Measurements from ENCODE around the gene ARMH4. TPM values are rescaled to one million over a fixed set of nuclear protein-coding genes. Genes with fewer than 3 reads are reported as not detected.

Gene ARMH4
- total and polyA plus RNA-seq, 4 donors: 0.38 to 3.2 (median 0.54) TPM

DNA sequence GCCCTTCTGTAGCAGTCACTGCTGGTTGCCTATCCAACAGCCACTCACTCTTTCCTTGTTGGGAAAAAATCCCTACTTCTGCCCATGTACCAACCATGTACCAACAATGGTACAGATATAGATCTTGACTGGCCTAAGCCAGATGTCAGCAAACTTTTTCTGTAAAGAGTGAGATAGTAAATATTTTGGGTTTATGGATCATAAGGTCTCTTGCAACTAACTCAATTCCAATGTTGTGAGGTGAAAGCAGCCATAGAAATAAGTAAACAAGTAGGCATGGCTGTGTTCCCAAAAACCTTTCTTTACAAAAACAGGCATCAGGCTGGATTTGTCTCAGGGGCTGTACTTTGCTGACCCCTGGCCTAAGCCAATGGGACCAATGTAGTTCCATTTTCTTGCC is 73.5 kb downstream of the ARMH4 start:
- Histone ChIP-seq H3K4me3 (ENCODE audit: low read depth in 1 of 3, low read length in 3 of 3) (no peak overlapping the region), H3K4me1 (ENCODE audit: control insufficient read depth in 4 of 4, insufficient read depth in 4 of 4, low read length in 3 of 4) (no peaks in the 10 kb centered on the region), H3K27ac (ENCODE audit: low read depth in 1 of 2, low read length in 2 of 2) (no peak overlapping the region), H3K9ac (ENCODE audit: low read depth in 1 of 2, low read length in 2 of 2) (no peak overlapping the region), H3K36me3 (ENCODE audit: control insufficient read depth in 4 of 4, insufficient read depth in 3 of 4, low read depth in 1 of 4, low read length in 3 of 4) (no peaks in the 10 kb centered on the region), H3K27me3 (ENCODE audit: control insufficient read depth in 4 of 4, insufficient read depth in 4 of 4, low read length in 3 of 4) (no peaks in the 10 kb centered on the region), H3K9me3 (ENCODE audit: control insufficient read depth in 4 of 4, low read length in 3 of 4) (no peaks in the 10 kb centered on the region)
- TF ChIP-seq YY1 (IDR thresholded peaks at IDR 0.05) (no peak), NR2F2 (IDR thresholded peaks at IDR 0.05) (no peak), HNF4A (conservative IDR thresholded peaks at IDR 0.05) (no peak), SP1 (IDR thresholded peaks at IDR 0.05) (no peak), TAF1 (conservative IDR thresholded peaks at IDR 0.05) (no peak), RXRA (IDR thresholded peaks at IDR 0.05) (no peak), FOXA2 (IDR thresholded peaks at IDR 0.05) (no peak)
- TF ChIP-seq, protein P1, sequence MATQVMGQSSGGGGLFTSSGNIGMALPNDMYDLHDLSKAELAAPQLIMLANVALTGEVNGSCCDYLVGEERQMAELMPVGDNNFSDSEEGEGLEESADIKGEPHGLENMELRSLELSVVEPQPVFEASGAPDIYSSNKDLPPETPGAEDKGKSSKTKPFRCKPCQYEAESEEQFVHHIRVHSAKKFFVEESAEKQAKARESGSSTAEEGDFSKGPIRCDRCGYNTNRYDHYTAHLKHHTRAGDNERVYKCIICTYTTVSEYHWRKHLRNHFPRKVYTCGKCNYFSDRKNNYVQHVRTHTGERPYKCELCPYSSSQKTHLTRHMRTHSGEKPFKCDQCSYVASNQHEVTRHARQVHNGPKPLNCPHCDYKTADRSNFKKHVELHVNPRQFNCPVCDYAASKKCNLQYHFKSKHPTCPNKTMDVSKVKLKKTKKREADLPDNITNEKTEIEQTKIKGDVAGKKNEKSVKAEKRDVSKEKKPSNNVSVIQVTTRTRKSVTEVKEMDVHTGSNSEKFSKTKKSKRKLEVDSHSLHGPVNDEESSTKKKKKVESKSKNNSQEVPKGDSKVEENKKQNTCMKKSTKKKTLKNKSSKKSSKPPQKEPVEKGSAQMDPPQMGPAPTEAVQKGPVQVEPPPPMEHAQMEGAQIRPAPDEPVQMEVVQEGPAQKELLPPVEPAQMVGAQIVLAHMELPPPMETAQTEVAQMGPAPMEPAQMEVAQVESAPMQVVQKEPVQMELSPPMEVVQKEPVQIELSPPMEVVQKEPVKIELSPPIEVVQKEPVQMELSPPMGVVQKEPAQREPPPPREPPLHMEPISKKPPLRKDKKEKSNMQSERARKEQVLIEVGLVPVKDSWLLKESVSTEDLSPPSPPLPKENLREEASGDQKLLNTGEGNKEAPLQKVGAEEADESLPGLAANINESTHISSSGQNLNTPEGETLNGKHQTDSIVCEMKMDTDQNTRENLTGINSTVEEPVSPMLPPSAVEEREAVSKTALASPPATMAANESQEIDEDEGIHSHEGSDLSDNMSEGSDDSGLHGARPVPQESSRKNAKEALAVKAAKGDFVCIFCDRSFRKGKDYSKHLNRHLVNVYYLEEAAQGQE (IDR thresholded peaks at IDR 0.05): no peak
- no peak for DNase-seq (ENCODE audit: low spot score)

DNA sequence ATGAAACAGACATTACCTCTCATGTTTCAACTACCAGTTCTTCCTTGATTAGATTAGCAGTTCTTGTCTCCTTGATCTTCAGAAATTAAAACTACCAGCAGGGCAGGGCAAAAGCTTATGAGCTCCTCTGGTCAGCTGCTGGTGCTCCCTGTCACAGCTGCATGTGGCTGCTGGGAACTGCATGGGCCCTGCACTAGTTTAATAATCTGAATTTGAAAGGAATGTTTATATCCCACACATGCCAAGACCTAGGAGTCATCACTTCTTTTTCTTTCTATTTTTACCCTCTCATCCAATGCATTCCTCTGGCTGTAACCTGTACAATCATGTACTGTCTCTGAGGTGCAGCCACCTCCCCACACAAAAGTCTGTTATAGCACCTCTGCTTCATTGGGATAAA is 73.9 kb downstream of the ARMH4 start:
- no peak for DNase-seq (ENCODE audit: low spot score)

More for the DNA sequence above, 73.9 kb downstream of the ARMH4 start:
- no peak overlapping the region for H3K9ac ChIP-seq (ENCODE audit: low read depth in 1 of 2, low read length in 2 of 2)
- H3K36me3 ChIP-seq (ENCODE audit: control insufficient read depth in 4 of 4, insufficient read depth in 3 of 4, low read depth in 1 of 4, low read length in 3 of 4): no peaks in the 10 kb centered on the region
- no peaks in the 10 kb centered on the region for H3K9me3 ChIP-seq (ENCODE audit: control insufficient read depth in 4 of 4, low read length in 3 of 4)
- H3K27ac ChIP-seq (ENCODE audit: low read depth in 1 of 2, low read length in 2 of 2): no peak overlapping the region
- H3K4me3 ChIP-seq (ENCODE audit: low read depth in 1 of 3, low read length in 3 of 3): no peak overlapping the region
- H3K27me3 ChIP-seq (ENCODE audit: control insufficient read depth in 4 of 4, insufficient read depth in 4 of 4, low read length in 3 of 4): no peaks in the 10 kb centered on the region
- TF ChIP-seq NR2F2 (IDR thresholded peaks at IDR 0.05) (no peak), SP1 (IDR thresholded peaks at IDR 0.05) (no peak), RXRA (IDR thresholded peaks at IDR 0.05) (no peak), RAD21 (IDR thresholded peaks at IDR 0.05) (no peak), FOXA2 (IDR thresholded peaks at IDR 0.05) (no peak), HNF4G (IDR thresholded peaks at IDR 0.05) (no peak), HNF4A (conservative IDR thresholded peaks at IDR 0.05) (no peak), TAF1 (conservative IDR thresholded peaks at IDR 0.05) (no peak), JUND (IDR thresholded peaks at IDR 0.05) (no peak), FOXA1 (IDR thresholded peaks at IDR 0.05) (no peak), EGR1 (IDR thresholded peaks at IDR 0.05; ENCODE audit: low read depth in 2 of 2) (no peak), GABPA (IDR thresholded peaks at IDR 0.05 in 1 of 2, conservative IDR thresholded peaks at IDR 0.05 in 1 of 2) (no peak), YY1 (IDR thresholded peaks at IDR 0.05) (no peak)
- TF ChIP-seq, protein P2, sequence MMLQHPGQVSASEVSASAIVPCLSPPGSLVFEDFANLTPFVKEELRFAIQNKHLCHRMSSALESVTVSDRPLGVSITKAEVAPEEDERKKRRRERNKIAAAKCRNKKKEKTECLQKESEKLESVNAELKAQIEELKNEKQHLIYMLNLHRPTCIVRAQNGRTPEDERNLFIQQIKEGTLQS (IDR thresholded peaks at IDR 0.05): no peak
- TF ChIP-seq, protein P3, sequence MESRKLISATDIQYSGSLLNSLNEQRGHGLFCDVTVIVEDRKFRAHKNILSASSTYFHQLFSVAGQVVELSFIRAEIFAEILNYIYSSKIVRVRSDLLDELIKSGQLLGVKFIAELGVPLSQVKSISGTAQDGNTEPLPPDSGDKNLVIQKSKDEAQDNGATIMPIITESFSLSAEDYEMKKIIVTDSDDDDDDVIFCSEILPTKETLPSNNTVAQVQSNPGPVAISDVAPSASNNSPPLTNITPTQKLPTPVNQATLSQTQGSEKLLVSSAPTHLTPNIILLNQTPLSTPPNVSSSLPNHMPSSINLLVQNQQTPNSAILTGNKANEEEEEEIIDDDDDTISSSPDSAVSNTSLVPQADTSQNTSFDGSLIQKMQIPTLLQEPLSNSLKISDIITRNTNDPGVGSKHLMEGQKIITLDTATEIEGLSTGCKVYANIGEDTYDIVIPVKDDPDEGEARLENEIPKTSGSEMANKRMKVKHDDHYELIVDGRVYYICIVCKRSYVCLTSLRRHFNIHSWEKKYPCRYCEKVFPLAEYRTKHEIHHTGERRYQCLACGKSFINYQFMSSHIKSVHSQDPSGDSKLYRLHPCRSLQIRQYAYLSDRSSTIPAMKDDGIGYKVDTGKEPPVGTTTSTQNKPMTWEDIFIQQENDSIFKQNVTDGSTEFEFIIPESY (IDR thresholded peaks at IDR 0.05): no peak
- TF ChIP-seq, protein P4, sequence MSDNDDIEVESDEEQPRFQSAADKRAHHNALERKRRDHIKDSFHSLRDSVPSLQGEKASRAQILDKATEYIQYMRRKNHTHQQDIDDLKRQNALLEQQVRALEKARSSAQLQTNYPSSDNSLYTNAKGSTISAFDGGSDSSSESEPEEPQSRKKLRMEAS (IDR thresholded peaks at IDR 0.05): no peak
- no peaks in the 10 kb centered on the region for H3K4me1 ChIP-seq (ENCODE audit: control insufficient read depth in 4 of 4, insufficient read depth in 4 of 4, low read length in 3 of 4)

Measured in liver (tissue), 9 donors.